Stimulated activated CD4-positive, alpha-beta T cell treated with anti-CD3 and anti-CD28 coated beads, Interleukin-4, amount 100 ng/mL, for 4 hours (primary cell): ENCODE results near the gene TSEN54.
"Not testable (repeated sequence)": the region's sequence is repeated elsewhere in the genome, so short reads cannot be mapped to it uniquely, and the experiment has no call there.

ENCODE experiments used
- DNase-seq, 2 experiments: peaks; one replicate each; pipeline ENCODE4 v3.0.0-alpha.2; 2020

The TSEN54 gene

GRCh38 chr17:75516255-75516618, at the start of gene TSEN54:
Gene TSEN54, plus strand, starts transcription at chr17:75516528. Its CDS starts 33 bp downstream, at chr17:75516561.
- DNase-seq, result peak; percentile 92 to 97

- no peak for DNase-seq
Measured at GRCh38 chr17:75468291-75468754, 48.0 kb upstream of the TSEN54 start.

GRCh38 chr17:75468779-75469373, 47.5 kb upstream of the TSEN54 start:
- DNase-seq, result no peak

- DNase-seq, result no peak
Measured at GRCh38 chr17:75471207-75471606, 45.1 kb upstream of the TSEN54 start.

DNA sequence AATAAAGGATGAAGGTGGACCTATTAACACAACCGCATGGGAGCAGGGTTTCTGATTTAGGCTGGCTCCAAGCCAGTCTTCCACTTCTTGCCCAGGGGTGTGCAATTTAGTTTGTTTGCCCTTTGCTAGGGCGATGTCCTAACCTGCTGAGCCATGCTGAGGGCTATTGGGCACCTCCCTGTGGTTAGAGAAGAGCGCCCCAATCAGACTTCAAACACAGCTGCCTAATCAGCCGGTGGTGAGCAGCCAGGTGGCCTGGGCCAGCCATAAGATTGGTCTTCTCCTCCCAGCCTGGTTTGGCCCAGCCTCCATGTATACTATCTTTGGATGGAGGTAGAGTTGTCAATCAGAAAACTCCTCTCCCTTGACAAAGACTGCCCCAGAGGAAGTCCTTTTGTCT, 44.2 kb upstream of the TSEN54 start:
- no peak for DNase-seq

DNA sequence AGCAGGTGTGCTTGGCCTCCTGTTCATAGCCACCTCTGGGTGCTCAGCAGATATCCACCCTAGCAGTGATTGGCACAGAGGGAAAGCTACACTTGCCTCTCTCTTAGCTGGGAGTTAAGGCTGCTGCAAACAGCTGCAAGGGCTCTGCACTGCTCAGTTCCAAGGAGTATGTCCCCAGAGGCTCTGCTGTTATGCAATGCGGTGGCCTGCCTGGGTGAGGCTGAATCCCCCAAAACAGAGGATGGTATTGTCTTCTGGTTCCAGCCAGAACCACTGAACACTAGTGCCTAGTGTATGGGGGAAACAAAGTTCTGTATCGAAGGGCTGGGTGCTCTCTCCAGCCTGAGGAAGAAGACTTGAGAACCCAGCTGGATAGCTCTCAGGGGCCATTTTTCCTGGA, 43.1 kb upstream of the TSEN54 start:
- DNase-seq, result no peak

GRCh38 chr17:75474736-75475135, 41.6 kb upstream of the TSEN54 start:
- no peak for DNase-seq

- no peak for DNase-seq
Measured at GRCh38 chr17:75475144-75475835, 41.0 kb upstream of the TSEN54 start.

DNA sequence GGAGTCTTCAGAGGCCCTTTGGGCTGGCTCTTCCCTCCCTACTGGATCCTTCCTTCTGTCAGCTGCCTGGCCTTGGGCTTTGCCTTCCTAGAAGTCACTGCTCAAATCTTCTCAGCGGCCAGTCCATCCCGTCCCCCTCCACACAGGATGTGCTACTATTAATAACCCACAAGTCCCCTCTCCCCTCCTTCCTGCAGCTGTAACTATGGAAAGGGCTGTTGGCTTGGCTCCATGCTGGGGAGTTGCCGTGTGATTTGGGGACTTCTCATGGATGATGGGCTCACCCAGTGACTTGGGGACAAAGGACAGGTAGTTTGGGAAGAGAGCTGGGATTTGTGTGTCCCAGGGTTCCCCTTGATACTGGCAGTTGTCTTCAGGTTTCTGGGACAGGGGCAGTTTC, 40.5 kb upstream of the TSEN54 start:
- no peak for DNase-seq

DNA sequence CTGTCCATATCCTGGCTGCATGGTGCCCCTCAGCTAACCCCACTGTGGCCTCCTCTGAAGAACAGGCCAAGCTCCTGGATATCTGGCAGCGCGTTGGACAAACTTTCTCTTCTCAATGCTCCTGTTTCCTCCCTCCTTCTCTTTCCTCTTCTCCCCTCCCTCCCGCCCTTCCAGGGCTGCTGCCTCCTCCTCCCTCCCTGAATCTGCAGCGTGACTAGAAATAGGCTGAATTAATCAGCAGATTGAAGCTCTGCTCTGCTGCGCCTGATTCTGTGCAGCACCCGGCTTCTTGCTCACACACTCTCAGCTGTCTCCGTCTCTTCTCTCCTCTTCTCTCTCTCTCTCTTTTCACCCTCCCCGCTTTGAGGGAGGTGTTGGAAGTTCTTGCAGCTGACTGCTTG, 40.1 kb upstream of the TSEN54 start:
- DNase-seq, result no peak

- no peak for DNase-seq
Measured at GRCh38 chr17:75476752-75477489, 39.4 kb upstream of the TSEN54 start.

- not testable (repeated sequence) for DNase-seq
Measured at GRCh38 chr17:75477490-75477862, 38.9 kb upstream of the TSEN54 start.

DNA sequence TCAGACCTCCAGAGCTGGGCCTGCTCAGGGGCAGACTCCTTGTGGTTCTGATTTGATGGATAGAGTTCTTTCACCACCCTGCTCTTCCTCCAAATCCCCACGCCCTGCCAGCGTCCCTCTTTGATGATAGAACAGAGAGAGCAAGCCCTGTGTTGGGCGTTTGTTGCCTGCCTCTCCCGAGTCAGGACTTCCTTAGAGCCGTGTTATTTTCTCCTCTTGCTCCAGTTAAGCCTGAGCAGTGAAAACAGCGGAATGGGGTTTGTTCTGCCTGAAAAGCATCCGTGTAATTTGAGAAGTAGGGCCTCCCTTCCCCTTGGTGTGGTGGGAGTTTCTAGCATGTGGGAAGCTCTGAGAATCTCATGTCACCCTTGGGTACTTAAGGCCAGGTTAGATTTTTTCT, 37.8 kb upstream of the TSEN54 start:
- DNase-seq, result no peak

DNA sequence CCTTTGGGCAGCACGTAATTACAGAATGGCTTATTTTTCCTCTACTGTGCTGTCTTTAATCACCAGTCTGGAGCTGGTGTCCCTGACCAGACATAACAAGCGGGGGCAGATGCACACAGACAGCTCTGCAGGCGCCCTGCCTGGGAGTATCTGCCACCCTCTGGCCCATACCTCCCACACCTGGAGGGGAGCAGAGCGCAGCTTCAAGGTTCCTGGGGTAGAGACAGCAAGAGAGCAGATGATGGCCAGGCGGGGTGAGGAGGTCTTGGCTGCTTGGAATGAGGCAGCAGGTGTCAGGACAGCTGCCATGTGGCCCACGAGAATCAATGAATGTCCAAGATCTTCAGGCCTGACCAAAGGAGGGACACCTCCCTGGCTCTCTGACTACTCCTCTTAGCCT, 36.0 kb upstream of the TSEN54 start:
- DNase-seq, result no peak

GRCh38 chr17:75481194-75482068, 34.9 kb upstream of the TSEN54 start:
- no peak for DNase-seq

DNA sequence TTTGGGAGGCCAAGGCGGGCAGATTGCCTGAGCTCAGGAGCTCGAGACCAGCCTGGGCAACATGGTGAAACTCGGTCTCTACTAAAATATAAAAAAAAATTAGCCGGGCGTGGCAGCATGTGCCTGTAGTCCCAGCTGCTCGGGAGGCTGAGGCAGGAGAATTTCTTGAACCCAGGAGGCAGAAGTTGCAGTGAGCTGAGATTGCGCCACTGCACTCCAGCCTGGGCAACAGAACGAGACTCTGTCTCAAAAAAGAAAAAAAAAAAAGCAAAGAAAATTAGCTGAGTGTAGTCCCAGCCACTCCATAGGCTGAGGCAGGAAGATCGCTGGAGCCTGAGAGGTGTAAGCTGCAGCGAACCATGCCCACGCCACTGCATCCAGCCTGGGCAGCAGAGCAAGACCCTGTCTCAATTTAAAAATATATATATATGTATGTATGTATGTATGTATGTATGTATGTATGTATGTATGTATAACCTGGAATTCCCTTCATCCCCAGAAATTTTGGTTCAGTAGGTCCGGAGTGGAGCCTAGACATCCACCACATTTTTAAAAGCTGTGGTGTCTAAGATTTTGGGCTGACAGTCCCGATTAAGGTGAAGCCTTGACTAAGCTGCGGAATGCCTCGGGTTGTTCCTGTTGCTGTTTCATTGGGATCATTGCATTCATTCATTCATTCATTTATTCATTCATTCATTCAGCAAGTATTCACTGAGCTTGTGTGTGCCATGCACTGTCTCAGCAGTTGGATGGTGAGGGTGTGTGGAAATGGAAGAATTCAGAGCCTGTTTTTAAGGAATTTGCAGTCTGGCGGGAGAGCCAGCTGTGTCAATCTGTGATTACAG, 34.0 kb upstream of the TSEN54 start:
- no peak for DNase-seq

DNA sequence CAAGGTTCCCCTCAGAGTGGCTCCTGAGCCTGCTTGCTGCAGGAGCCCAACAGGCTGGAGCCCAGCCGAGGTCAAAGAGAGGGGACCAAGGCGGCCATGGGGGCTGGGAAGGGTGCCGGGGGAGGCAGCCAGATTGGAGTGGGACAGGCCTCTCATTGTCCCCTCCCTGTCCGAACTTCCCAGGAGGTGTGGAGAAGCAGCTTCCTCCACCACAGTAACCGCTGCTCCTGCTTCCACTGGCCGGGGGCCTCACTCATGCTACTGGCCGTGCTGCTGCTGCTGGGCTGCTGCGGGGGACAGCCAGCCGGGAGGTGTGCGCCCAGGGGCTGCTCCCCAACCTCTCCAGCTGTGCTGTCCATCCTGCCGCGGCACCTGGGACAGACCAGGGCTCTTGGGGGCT, 30.6 kb upstream of the TSEN54 start:
- no peak for DNase-seq

DNA sequence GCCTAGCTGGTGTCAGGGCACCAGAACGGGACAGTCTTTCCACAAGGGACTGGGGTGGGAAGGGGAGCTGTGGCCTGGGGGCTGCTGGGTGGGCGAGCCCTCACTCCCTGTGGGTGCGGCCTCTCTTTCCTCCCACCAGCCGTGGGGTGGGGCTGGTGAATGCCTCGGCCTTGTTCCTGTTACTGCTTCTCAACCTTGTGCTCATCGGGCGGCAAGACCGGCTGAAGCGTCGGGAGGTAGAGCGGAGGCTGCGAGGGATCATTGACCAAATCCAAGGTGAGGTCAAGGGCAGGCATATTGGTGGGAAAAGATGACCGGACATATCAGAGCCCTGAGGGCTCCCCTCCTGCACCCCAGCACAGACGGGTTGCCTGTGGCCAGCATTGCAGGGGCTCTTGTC, 30.2 kb upstream of the TSEN54 start:
- no peak for DNase-seq

DNA sequence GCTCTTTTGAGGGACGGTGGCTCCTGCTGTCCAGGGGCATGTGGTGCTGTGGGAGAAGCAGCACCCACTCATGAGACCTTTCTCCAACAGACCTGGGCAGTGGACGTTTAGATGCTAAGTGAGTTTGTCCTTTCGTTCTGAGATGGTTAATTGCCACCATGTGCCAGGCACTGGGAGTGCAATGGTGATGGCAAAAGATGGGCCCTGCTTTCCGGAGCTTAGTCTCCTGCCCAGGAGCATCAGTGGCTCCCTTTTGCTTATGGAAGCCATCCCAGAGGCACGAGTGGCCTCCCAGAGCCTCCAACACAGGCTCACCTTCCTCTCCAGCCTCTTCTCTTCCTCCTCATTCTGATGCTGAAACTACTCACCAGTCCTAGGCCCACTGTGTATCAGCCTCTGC, 29.4 kb upstream of the TSEN54 start:
- no peak for DNase-seq

- DNase-seq, result peak; percentile 7 to 15
Measured at GRCh38 chr17:75487351-75488070, 28.8 kb upstream of the TSEN54 start.

DNA sequence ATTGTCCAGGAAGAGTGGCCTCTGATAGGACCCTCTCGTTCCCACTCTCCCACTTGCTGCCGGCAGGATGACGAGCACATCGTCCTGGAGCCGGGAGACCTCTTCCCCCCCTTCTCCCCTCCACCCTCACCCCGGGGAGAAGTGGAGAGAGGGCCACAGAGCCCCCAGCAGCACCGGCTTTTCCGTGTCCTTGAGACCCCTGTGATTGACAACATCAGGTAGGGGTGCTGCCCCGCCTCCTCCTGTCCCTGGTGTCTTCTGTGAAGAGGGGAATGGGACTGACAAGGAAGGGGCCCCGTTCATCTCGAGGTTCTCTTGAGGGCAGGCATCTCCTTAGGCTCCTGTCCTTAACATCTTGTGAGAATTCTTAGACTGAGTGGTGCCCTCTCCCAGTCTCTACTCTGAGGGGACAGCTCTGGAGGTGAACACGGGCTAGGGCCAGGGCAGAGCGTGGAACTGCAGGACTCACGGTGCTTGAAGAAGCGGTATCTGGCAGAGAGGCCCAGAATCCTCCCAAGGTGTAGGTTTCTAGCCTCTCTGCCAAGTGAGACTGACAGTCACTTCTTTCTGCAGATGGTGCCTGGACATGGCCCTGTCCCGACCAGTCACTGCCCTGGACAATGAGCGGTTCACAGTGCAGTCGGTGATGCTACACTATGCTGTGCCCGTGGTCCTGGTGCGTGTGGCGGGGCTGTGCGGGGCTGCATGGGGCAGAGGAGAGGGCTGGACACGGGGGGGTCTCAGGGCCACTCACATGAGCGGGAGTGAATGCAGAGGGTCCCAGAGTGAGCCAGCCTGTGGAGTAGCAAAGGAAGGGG, 27.4 kb upstream of the TSEN54 start:
- DNase-seq, result no peak
